GDM1 (cell line): ENCODE data around the gene POLR1E.
"Not testable (repeated sequence)": the region's sequence is repeated elsewhere in the genome, so short reads cannot be mapped to it uniquely, and the experiment has no call there.

ENCODE experiments used
- DNase-seq: peaks from one replicate; lab custom pipeline; 2025; lab: John Stamatoyannopoulos, UW

POLR1E gene

GRCh38 chr9:37504605-37505004, 18.9 kb downstream of the POLR1E start:
- DNase-seq, result no peak

GRCh38 chr9:37507566-37508134, 21.9 kb downstream of the POLR1E start:
- no peak for DNase-seq

DNA sequence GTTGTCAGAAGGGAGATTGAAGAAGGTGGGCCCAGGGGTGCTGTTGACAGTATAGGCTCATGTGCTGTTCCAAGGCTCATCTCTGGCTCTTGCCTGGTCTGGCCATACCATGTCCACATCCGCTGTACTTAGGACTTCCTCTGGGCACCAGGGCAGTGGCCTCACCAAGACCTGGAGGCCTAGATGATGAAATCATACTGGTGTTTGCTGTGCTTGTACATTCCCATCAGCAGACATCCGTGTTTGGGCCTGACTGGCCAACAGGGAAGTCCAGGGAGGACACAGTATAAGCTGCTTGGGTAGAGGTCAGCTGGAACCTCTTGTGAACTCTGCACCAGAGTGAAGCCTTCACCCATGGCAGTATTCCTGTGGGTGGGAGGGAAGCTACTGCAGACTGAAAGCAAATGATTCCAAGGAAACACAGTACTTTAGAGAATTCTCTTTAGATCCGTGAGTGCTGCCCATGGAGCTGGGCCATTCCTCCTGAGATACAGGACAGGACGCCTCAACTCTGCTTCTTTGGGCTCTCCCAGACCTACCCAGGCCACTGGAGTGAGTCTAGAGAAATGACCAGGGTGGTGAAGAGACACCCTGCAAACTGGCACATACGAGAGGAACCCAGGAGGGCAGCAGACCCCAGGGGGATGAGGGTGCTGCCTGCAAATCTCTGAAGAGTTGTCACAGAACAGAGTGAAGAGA, 22.5 kb downstream of the POLR1E start:
- no peak for DNase-seq

GRCh38 chr9:37508834-37509206, 23.1 kb downstream of the POLR1E start:
- DNase-seq, result no peak

DNA sequence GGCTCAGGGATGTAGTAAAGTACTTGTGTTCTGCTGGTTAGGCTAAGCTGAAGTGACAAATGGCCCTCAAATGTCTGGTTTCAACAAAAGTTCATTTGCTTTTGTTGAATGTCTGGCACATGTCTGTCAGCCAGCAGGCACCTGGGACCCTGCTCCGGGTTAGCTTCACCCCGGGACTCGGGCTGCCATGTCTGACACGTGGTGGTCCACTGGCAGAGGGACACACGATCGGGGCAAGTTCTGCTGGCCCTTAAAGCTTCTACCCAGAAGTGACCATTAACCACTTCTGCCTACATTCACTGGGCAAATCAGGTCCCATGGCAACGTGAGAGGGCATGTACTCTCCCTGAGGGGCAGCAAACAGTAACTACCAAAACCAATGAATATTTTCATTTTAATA, 23.8 kb downstream of the POLR1E start:
- no peak for DNase-seq

- DNase-seq, result not testable (repeated sequence)
These were observed 24.3 kb downstream of the POLR1E start for GRCh38 chr9:37510053-37510452.

- no peak for DNase-seq
These were observed 25.6 kb downstream of the POLR1E start for GRCh38 chr9:37511016-37512010.

DNA sequence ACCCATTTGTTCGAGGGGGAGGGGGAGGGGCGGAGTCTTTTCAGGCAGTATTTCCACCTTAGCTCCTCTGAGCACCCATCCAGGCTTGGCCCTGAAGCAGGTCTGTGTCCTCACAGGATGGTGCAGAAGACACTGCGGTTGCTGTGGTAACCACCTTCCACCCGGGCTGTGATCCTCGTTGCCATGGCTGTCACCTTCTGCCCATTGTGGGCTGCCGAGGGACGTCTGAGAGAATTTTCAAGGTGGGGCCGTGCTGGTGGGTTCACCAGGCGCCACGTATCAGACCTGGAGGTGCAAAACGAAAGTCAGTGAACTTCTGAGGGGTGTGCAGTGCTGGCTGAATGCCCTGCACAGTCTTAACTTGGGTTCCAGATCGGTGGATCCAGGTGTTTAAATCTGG, 26.7 kb downstream of the POLR1E start:
- DNase-seq, result no peak

DNA sequence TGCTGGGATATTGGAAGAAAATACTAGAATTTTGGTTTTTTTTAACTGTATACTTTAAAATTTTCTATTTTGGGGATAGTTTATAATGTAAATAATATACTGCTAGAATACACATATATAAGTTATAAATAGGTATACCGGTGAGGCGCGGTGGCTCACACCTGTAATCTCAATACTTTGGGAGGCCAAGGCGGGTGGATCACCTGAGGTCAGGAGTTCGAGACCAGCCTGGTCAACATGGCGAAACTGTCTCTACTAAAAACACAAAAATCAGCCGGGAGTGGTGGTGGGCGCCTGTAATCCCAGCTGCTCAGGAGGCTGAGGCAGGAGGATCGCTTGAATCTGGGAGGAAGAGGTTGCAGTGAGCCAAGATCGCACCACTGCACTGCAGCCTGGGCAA, 28.7 kb downstream of the POLR1E start:
- not testable (repeated sequence) for DNase-seq

DNA sequence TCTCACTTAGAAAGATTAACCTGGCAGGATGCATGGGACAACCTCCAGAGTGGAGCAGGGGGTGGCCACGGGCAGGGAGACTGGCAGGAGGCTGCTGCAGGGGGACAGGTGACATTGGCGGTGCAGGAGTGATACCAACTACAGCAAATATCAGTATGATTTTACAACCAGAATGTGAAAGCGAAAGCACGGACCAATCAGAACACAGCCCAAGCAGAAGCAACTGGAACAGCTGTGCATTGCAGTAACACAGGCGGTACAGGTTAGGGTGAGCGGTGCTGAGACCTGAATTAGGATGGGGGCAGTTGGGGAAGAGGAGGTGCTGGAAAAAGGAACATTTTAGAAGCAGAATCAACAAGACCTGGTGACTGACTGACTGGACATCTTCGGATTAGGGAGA, 29.3 kb downstream of the POLR1E start:
- DNase-seq, result no peak

GRCh38 chr9:37515620-37516258, 30.0 kb downstream of the POLR1E start:
- no peak for DNase-seq

DNA sequence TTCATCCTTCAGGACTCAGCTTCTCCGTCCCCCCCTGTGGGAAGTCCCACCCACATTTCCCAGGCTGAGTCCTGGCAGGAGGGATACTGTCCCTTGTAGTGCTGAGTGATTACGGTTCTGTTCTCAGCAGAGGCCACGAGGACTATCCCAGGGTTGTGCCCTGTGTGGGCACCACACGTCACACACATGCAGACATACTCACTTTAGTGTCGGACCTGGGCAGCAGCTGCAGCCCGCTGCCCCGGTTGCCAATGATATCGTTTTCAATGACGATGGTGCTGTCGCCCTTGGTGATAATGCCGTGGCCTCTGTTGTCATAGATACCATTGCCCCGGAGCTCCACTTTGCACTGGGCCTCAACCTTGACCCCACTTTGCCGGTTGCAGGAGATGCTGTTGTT, 32.2 kb downstream of the POLR1E start:
- DNase-seq, result no peak

- DNase-seq, result no peak
These were observed 34.9 kb downstream of the POLR1E start for GRCh38 chr9:37520641-37521040.

- DNase-seq, result no peak
These were observed 35.4 kb downstream of the POLR1E start for GRCh38 chr9:37521111-37521510.

DNA sequence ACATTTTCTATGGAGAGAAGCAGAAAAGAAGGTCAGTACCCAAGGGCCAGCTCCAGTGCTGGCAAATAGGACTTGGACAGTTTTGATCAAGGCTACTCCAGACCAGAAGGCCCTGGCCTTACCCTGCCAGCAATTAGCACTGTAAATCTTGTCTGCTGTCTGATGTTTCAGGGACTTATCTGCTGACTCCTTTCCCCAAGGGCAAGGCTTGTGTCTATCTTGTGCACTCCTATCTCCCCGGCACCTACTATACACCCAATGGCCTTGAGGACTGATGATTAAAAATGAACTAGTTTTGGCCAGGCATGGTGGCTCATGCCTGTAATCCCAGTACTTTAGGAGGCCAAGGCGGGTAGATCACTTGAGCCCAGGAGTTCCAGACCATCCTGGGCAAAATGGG, 37.2 kb downstream of the POLR1E start:
- DNase-seq, result no peak

- DNase-seq, result no peak
These were observed 38.2 kb downstream of the POLR1E start for GRCh38 chr9:37523916-37524315.

DNA sequence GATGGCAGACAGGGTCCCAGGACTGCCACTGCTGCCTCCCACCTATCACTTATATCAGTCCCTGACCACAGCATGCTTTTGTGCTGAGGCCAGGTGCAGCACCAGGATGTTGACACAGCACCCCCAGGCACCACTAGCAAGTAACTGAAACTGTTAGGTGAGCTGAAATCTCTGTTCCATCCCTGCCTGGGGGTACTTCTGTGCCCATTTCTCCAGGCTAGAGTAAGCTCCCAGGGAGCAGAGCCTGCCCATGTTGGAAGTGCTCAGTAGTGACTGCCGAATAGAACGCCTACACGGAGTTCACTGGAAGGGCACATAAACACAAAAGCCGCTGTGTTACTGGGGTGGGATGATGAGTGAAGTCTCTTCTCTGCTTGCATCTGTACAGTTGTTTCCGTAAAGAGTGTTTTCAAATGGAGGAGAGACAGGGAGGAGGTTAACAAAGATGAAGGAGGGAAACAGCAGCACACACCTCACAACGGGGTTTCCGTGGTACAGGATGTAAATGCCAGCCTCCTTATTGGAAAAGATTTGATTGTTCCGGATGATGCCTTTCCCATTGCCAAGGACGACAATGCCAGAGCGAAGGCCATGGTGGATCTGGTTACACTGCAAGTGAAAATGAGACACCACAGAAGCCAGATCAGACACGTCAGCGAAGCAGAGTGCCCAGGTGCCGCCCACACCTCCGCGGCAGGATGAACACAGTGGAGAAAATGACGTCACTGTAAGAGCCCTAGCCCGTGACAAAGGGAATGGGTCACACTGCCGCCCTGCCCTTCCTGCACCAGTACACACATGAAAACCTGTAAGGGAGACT, 43.1 kb downstream of the POLR1E start:
- DNase-seq, result no peak

GRCh38 chr9:37531699-37532098, 46.0 kb downstream of the POLR1E start:
- no peak for DNase-seq

- DNase-seq, result no peak
These were observed 48.7 kb downstream of the POLR1E start for GRCh38 chr9:37534412-37534811.

DNA sequence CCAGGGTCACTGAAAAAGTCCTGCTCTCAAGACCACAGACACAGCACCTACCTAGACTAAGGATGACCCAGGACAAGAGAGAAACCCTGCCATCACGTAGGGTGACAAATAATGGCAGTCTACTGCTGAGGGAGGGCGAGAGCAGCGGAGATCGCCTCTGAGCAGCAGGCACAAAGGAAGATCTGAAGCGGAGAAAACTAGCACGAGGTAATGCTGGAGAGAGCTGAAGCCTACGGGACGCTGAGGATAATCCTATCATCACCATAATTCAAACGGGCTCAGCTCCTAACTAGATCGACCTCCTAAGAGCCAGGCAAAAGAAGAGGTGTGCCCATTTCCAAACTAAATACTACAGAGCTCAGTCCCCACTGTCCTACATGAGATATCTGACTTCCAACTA, 49.2 kb downstream of the POLR1E start:
- no peak for DNase-seq

GRCh38 chr9:37538099-37538498, 52.4 kb downstream of the POLR1E start:
- no peak for DNase-seq

- no peak for DNase-seq
These were observed 53.9 kb downstream of the POLR1E start for GRCh38 chr9:37539634-37540033.
